ENCODE measurements around the gene SHISAL2B. TPM values are rescaled to one million over a fixed set of nuclear protein-coding genes. Genes with fewer than 3 reads are reported as not detected.

SHISAL2B gene
- total and polyA plus RNA-seq, 2 donors (not counting 1 experiment from before 2014, with no cell fraction given), result not detected

- H3K4me1 Mint-ChIP-seq, result no peaks in the 10 kb centered on the region
- Histone ChIP-seq H3K79me2 (ENCODE audit: control insufficient read depth, insufficient read depth, low read length) (no peaks in the 10 kb centered on the region), H3K27ac (ENCODE audit: low read length in 2 of 2) (no peak overlapping the region), H3K4me3 (ENCODE audit: control extremely low read depth in 1 of 5, extremely low read depth in 1 of 5, insufficient read depth in 1 of 5, low read depth in 2 of 5, low read length in 4 of 5) (no peak overlapping the region), H2AFZ (ENCODE audit: insufficient read depth, low read depth, low read length, poor library complexity, severe bottlenecking) (no peak overlapping the region), H3K9me3 (ENCODE audit: control extremely low read depth in 1 of 3, control insufficient read depth in 2 of 3, insufficient read depth in 1 of 3, low read length in 2 of 3) (peaks cover 0 to 11% (median 5%) of the 10 kb centered on the region in 3 donors), H3K27me3 (replicated peaks in 1 of 4; ENCODE audit: control extremely low read depth in 1 of 4, control insufficient read depth in 3 of 4, insufficient read depth in 4 of 4, low read length in 3 of 4) (no peaks in the 10 kb centered on the region), H3K9ac (ENCODE audit: low read length) (no peak overlapping the region), H3K4me2 (replicated peaks; ENCODE audit: low read depth, low read length, poor library complexity, severe bottlenecking) (no peak overlapping the region), H4K20me1 (ENCODE audit: control insufficient read depth, insufficient read depth, low read length, poor library complexity, severe bottlenecking) (no peaks in the 10 kb centered on the region), H3K36me3 (replicated peaks in 1 of 2; ENCODE audit: control extremely low read depth in 1 of 2, control insufficient read depth in 1 of 2, extremely low read depth in 1 of 2, insufficient read depth in 2 of 2, low read length in 1 of 2) (no peaks in the 10 kb centered on the region), H3K4me1 (ENCODE audit: control insufficient read depth in 2 of 2, insufficient read depth in 2 of 2, low read length in 2 of 2) (no peaks in the 10 kb centered on the region)
- ChIA-PET POLR2A (no interaction called here), CTCF (no interaction called here)
- DNase-seq (no peak), ATAC-seq (ENCODE audit: low read depth) (no peak)
- WGBS (ENCODE audit: insufficient coverage), result 90% methylated on average over 2 of the region's 3 CpGs
- peaks cover 5% of the 10 kb centered on the region for H3K9me3 Mint-ChIP-seq (ENCODE audit: insufficient read depth)
- H3K27ac Mint-ChIP-seq, result no peak overlapping the region
- intact Hi-C loops (cut with micrococcal nuclease), result no loop called here
- TF ChIP-seq, protein P1, sequence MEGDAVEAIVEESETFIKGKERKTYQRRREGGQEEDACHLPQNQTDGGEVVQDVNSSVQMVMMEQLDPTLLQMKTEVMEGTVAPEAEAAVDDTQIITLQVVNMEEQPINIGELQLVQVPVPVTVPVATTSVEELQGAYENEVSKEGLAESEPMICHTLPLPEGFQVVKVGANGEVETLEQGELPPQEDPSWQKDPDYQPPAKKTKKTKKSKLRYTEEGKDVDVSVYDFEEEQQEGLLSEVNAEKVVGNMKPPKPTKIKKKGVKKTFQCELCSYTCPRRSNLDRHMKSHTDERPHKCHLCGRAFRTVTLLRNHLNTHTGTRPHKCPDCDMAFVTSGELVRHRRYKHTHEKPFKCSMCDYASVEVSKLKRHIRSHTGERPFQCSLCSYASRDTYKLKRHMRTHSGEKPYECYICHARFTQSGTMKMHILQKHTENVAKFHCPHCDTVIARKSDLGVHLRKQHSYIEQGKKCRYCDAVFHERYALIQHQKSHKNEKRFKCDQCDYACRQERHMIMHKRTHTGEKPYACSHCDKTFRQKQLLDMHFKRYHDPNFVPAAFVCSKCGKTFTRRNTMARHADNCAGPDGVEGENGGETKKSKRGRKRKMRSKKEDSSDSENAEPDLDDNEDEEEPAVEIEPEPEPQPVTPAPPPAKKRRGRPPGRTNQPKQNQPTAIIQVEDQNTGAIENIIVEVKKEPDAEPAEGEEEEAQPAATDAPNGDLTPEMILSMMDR (IDR thresholded peaks at IDR 0.05), result no peak
- no peak for TF ChIP-seq EZH2 (IDR thresholded peaks at IDR 0.05; ENCODE audit: borderline replicate concordance, insufficient read depth, low read depth, low read length, poor library complexity, severe bottlenecking)
- no peaks in the 10 kb centered on the region for H3K27me3 Mint-ChIP-seq
- no peak overlapping the region for H3K4me3 Mint-ChIP-seq
Observed at GRCh38 chr5:64653766-64654560, 36.3 kb upstream of the SHISAL2B start.

GRCh38 chr5:64654561-64654938 lies 35.8 kb upstream of the SHISAL2B start:
- Histone ChIP-seq H3K4me1 (ENCODE audit: control insufficient read depth in 2 of 2, insufficient read depth in 2 of 2, low read length in 2 of 2) (no peaks in the 10 kb centered on the region), H4K20me1 (ENCODE audit: control insufficient read depth, insufficient read depth, low read length, poor library complexity, severe bottlenecking) (no peaks in the 10 kb centered on the region), H3K36me3 (replicated peaks in 1 of 2; ENCODE audit: control extremely low read depth in 1 of 2, control insufficient read depth in 1 of 2, extremely low read depth in 1 of 2, insufficient read depth in 2 of 2, low read length in 1 of 2) (no peaks in the 10 kb centered on the region), H3K27ac (ENCODE audit: low read length in 2 of 2) (no peak overlapping the region), H3K4me3 (ENCODE audit: control extremely low read depth in 1 of 5, extremely low read depth in 1 of 5, insufficient read depth in 1 of 5, low read depth in 2 of 5, low read length in 4 of 5) (no peak overlapping the region), H3K79me2 (ENCODE audit: control insufficient read depth, insufficient read depth, low read length) (no peaks in the 10 kb centered on the region), H3K27me3 (replicated peaks in 1 of 4; ENCODE audit: control extremely low read depth in 1 of 4, control insufficient read depth in 3 of 4, insufficient read depth in 4 of 4, low read length in 3 of 4) (no peaks in the 10 kb centered on the region), H3K9ac (ENCODE audit: low read length) (no peak overlapping the region), H3K4me2 (replicated peaks; ENCODE audit: low read depth, low read length, poor library complexity, severe bottlenecking) (no peak overlapping the region), H3K9me3 (ENCODE audit: control extremely low read depth in 1 of 3, control insufficient read depth in 2 of 3, insufficient read depth in 1 of 3, low read length in 2 of 3) (peaks cover 0 to 11% (median 5%) of the 10 kb centered on the region in 3 donors), H2AFZ (ENCODE audit: insufficient read depth, low read depth, low read length, poor library complexity, severe bottlenecking) (no peak overlapping the region)
- WGBS (ENCODE audit: insufficient coverage), result no CpG with 5 or more reads among the region's 2 CpGs
- no peak for ATAC-seq (ENCODE audit: low read depth)
- POLR2A ChIA-PET, result no interaction called here
- no peak overlapping the region for H3K27ac Mint-ChIP-seq
- no peak for TF ChIP-seq EZH2 (IDR thresholded peaks at IDR 0.05; ENCODE audit: borderline replicate concordance, insufficient read depth, low read depth, low read length, poor library complexity, severe bottlenecking)
- TF ChIP-seq, protein P1 (IDR thresholded peaks at IDR 0.05), result no peak
- intact Hi-C loops (cut with micrococcal nuclease), result no loop called here
- no peak overlapping the region for H3K4me3 Mint-ChIP-seq
- H3K4me1 Mint-ChIP-seq, result no peaks in the 10 kb centered on the region
- no peak for DNase-seq
- no peaks in the 10 kb centered on the region for H3K27me3 Mint-ChIP-seq
- peaks cover 5% of the 10 kb centered on the region for H3K9me3 Mint-ChIP-seq (ENCODE audit: insufficient read depth)
- CTCF ChIA-PET, result no interaction called here

All from B cell (primary cell).